CD4-positive, alpha-beta T cell treated with Interleukin-1 beta for 1 hour (primary cell): ENCODE data around the gene LIPJ.

ENCODE experiments used
- DNase-seq, 2 donors: peaks; one replicate each; pipeline ENCODE4 v3.0.0-alpha.2; 2020 to 2022

The LIPJ gene, protein sequence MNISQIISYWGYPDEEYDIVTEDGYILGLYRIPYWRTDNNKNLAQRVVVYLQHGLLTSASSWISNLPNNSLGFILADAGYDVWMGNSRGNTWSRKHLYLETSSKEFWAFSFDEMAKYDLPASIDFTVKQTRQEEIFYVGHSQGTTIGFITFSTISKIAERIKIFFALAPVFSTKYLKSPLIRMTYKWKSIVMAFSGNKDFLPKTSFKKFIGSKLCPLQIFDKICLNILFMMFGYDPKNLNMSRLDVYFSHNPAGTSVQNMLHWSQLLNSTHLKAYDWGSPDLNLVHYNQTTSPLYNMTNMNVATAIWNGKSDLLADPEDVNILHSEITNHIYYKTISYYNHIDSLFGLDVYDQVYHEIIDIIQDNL

GRCh38 chr10:88586462-88586861, at the start of gene LIPJ:
Gene LIPJ (plus strand): TSS chr10:88586762. CDS start chr10:88590688, 3,926 bp downstream.
- DNase-seq = no peak

GRCh38 chr10:88537322-88537721, 49.2 kb upstream of the LIPJ start:
- no peak for DNase-seq

- no peak for DNase-seq
Measured at GRCh38 chr10:88538048-88538447, 48.5 kb upstream of the LIPJ start.

DNA sequence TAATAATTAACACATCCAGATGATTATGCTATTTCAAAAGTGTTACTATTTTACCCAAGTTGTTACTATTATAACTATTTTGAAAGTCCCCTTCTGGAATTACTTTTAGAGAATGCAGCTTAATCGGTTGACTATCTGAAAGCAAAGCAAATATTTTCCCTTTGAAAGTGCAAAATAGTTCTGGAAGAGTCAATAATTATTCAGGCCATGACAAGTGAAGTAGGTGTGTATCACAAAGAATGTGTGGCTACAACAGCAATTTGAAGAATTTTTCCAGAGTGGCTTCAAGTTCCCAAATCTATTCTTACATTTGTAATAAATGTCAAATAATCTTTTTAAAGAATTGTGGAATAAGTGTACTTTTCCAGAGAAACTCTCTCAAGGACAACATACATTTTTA, 46.2 kb upstream of the LIPJ start:
- no peak for DNase-seq

- DNase-seq = no peak
Measured at GRCh38 chr10:88541116-88541626, 45.4 kb upstream of the LIPJ start.

- no peak for DNase-seq
Measured at GRCh38 chr10:88542522-88542921, 44.0 kb upstream of the LIPJ start.

DNA sequence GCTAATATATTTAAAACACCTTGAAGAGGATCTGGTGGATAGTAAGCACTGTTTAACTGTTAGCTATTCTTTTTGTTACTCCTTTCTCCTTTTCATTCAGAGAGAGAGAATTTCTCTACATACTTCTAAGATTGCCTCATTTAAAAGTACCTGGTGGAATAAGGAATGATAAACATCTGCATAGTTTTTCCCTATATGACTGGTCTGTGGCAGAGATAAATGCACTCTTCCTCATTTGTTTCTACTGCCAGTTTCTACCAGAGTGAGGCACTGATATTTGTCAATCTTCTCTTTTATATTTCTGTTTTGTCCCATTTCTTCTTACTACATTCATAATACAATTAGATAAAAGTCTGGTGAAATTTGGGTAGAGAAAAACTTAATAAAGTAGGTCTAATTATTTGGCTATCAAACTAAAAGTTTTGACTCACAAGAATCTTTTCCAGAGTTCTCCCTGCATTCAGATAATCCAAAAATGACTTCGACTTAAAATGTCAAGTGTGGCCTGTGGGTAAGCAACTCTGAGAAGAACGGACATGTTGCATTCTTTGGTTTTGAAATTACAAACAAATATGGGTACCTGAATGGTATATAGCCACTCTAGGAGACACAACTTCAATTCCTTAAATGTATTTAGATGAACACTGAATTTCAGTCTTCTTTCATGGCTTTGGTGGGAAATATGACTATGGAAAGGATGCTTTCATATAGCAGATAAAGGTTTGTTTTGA, 42.3 kb upstream of the LIPJ start:
- DNase-seq = no peak

GRCh38 chr10:88545359-88545758, 41.2 kb upstream of the LIPJ start:
- no peak for DNase-seq

GRCh38 chr10:88546497-88546896, 40.1 kb upstream of the LIPJ start:
- no peak for DNase-seq

DNA sequence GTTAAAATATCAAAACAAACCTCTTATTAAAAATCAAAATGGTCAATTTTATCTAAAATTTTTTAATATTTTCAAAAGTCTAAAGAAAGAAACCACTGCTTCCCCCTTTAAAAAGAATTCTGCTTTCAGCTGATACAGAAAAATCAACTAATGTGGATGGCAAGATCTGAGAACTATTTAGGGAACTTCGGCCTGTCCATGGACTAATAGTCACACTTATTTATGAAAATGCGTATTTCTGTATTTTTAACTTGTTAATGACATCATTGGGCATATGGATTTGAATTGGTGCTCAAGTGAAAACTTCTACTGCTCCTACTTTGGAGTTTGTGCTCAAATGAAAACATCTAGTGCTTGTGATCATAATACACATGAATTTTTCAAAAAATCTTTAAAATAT, 35.3 kb upstream of the LIPJ start:
- no peak for DNase-seq

- DNase-seq = peak; percentile 42 to 58
Measured at GRCh38 chr10:88553116-88553752, 33.3 kb upstream of the LIPJ start.

GRCh38 chr10:88555190-88555908, 31.2 kb upstream of the LIPJ start:
- DNase-seq = peak in 1 of 2 donors; percentile 1

- no peak for DNase-seq
Measured at GRCh38 chr10:88557256-88557655, 29.3 kb upstream of the LIPJ start.

- DNase-seq = no peak
Measured at GRCh38 chr10:88557658-88558057, 28.9 kb upstream of the LIPJ start.

DNA sequence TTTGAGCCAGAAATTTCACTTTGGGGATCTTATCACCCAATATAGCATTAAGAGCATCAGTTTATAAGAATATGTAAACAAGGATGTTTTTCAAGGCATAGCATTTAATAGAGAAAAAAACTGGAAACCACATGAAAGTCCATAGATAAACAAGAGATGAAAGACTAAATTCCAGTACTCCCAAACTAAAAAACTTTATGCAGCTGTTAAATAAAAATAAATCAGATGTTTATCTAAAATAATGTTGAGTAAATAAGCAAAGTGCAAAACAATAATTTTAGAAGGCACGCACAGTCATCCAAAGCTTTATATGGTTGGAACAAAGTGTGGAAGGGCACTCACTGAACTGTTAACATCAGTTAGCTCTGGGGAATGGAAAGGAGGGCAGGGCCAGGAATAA, 24.4 kb upstream of the LIPJ start:
- DNase-seq = no peak

- peak in 1 of 2 donors; percentile 18 for DNase-seq
Measured at GRCh38 chr10:88565072-88565471, 21.5 kb upstream of the LIPJ start.

DNA sequence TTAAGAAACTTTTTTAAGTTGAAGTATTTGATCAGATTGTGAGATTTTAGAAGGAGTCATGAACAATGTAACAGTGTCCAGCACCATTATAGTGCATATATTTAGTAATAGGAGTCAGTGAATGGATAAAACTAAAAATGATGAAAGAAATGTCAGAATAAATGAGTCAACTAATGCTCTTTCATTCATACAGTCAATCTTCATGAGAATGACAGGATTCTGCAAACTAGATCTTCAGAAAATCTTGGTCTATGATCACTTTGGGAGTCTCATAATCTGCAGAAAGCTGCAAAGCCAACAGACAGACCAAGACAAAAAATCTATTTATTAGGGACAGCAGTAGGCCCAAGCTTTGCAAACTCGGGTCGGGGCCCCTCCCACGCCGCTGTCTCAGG, 4.2 kb upstream of the LIPJ start:
- DNase-seq = no peak

DNA sequence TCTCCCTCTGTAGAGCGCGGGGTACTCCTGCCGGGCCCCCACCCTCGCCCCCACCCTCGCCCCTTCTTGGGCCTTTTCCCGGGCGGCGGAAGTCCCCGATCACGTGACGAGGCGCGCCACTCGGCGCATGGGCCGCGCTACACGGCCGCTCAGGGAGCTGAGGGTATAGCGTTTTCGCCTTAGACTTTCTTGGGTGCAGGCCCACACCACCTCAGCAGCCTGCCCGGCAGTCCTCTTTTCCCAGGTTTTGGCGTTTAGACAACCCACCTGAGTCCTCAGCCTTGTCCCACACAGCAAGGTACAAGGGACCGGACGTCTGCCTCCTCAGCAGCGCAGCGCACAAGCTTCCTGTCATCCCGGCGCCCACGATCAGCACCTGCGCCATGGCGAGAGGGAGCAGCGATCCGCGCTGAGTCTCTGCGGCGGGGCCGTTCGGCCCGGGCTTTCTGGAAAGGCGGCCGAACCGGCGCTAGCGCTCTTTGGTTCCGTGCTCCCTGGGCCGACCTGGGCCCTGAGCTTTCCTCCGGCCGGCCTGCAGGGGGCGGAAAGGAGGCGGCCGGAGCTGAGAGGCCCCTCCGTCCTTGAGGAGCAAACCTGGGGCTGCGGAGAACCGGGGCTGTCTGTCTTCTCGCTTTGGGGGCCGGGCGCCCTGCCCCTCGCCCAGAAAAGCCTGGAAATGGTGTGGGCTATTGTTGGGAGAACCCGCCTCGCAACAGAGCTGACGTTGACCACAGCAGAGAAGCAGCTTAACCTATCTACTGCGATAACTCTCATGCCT, 3.6 kb upstream of the LIPJ start, which contains the start of gene RNLS:
Gene RNLS (minus strand): TSS at position 513 of the 778 bp plus-strand sequence.
- DNase-seq = peak; percentile 74 to 75

DNA sequence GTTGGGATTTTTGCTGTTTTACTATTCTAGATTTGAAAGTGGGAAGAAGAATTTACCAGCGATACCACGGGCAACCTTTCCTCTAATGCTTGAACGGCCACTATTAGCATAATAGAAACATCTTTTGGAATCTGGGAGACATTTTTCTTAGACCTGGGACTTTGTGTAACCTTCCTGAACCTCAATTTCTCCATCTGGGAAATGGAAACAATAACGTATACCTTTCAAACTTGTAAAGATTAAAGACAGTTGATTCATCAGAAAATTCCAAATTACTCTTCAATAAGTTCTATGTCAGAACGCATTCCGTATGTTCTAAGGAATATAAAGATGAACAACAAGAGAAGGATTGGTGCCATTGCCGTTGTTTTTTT, 3.0 kb upstream of the LIPJ start:
- DNase-seq = no peak

- DNase-seq = no peak
Measured at GRCh38 chr10:88592381-88592780, 5.8 kb downstream of the LIPJ start.

GRCh38 chr10:88592906-88593305, 6.3 kb downstream of the LIPJ start:
- no peak for DNase-seq

DNA sequence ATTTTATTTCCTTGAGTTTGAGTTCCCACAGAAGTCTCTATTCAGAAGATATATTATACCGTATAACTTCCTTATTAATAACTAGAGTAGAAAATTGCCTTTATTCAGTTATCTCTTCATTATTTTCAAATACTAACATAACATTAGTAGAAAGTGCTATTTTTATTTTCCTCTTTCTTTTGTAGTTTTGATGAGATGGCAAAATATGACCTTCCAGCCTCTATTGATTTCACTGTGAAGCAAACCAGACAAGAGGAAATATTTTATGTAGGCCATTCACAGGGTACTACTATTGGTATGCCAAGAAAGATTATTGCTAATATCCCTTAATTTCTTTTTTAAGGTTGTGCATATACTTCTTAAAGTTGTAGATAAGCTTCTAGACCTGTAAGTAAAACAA, 7.9 kb downstream of the LIPJ start:
- no peak for DNase-seq
